Adipocyte (in vitro differentiated cells): Measurements from ENCODE around the gene AAGAB.
"Not testable (repeated sequence)": the region's sequence is repeated elsewhere in the genome, so short reads cannot be mapped to it uniquely, and the experiment has no call there.

ENCODE experiments used
- DNase-seq: peaks from one replicate; pipeline ENCODE4 v3.0.0-alpha.2; 2015; ENCODE audit warnings: low read depth
- H3K27me3 ChIP-seq: replicated peaks from 2 replicates; pipeline ENCODE4 v1.7.0; 2013; ENCODE audit warnings: mild to moderate bottlenecking, low read length, moderate library complexity; ENCODE audit not compliant: control insufficient read depth, insufficient read depth
- H3K36me3 ChIP-seq: 2 replicates; pipeline ENCODE4 v1.7.0; 2013; ENCODE audit warnings: low read length, mild to moderate bottlenecking, moderate library complexity; ENCODE audit not compliant: control insufficient read depth, insufficient read depth, severe bottlenecking
- H3K4me1 ChIP-seq: 2 replicates; pipeline ENCODE4 v1.7.0; 2013; ENCODE audit warnings: mild to moderate bottlenecking, low read length, moderate library complexity; ENCODE audit not compliant: control insufficient read depth, insufficient read depth
- H3K4me3 ChIP-seq: 2 replicates; pipeline ENCODE4 v1.7.0; 2013; ENCODE audit warnings: mild to moderate bottlenecking, low read length, moderate library complexity
- H3K9ac ChIP-seq: 2 replicates; pipeline ENCODE4 v1.7.0; 2013; ENCODE audit warnings: mild to moderate bottlenecking, low read length, moderate library complexity
- H3K9me3 ChIP-seq: 2 replicates; pipeline ENCODE4 v1.7.0; 2013; ENCODE audit warnings: mild to moderate bottlenecking, low read length, moderate library complexity; ENCODE audit not compliant: control insufficient read depth

AAGAB gene

DNA sequence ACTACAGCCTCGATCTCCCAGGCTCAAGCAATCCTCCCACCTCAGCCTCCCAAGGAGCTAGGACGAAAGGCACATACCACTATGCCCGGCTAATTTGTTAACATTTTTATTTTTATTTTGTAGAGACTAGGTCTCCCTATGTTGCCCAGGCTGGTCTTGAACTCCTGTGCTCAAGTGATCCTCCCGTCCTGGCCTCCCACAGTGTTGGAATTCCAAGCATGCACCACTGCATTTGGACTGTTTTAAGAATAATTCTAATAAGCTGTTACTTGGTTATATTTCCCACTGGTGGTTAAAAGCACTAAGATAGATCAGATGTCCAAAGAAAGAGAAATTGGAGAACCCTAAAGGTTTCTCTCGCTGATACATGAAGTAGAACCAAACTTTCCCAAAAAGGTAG is 3.1 kb downstream of the AAGAB start:
- Histone ChIP-seq H3K27me3 (no peaks in the 10 kb centered on the region), H3K4me1 (peaks cover 15% of the 10 kb centered on the region), H3K9ac (no peak overlapping the region), H3K4me3 (no peak overlapping the region), H3K9me3 (no peaks in the 10 kb centered on the region), H3K36me3 (no peaks in the 10 kb centered on the region)
- no peak for DNase-seq

DNA sequence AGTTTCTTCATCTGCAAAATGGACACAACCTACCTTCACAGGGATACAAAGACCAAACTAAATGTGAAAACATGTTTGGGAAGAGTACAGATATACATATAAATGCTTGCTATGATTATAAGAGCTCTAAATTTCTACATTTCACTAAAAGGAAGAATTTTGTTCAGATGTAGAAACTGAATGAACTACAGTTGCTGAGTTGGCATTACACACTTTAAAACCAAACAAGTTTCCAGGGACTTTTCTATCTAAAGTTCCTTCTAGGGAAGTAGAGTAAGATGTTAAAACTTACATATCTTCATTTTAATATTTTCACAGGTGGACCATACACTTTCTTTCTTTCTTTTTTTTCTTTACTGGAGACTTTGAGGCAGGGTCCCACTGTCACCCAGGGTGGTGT is 4.6 kb downstream of the AAGAB start:
- Histone ChIP-seq H3K4me1 (peaks cover 15% of the 10 kb centered on the region), H3K4me3 (no peak overlapping the region), H3K9me3 (peaks cover 5% of the 10 kb centered on the region), H3K27me3 (no peaks in the 10 kb centered on the region), H3K36me3 (peaks cover 10% of the 10 kb centered on the region), H3K9ac (no peak overlapping the region)
- no peak for DNase-seq

DNA sequence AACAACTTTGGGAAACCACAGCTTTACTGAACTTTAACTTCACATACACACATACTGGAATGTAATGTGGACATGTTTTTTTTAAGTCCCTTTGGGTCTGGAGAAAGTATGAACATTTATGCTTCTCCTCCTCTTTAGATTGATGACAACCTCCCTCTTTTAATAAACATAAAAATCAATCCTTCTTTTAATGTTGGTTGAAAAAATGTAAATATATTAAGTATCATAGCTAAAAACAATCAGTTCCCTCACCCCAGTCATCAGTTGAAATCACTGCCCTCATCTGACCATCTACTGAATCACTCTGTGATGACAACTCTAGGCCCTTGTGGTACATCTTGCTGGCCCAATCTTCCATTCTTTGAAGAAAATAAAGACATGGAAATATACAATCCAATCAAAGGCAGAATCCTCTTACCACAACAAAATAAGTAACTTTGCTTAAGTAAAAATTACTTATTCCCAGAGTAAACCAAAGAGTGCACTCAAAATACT is 6.4 kb downstream of the AAGAB start:
- no peak for DNase-seq
- H3K36me3 ChIP-seq = peaks cover 10% of the 10 kb centered on the region
- peaks cover 5% of the 10 kb centered on the region for H3K9me3 ChIP-seq
- H3K4me3 ChIP-seq = no peak overlapping the region
- peaks cover 15% of the 10 kb centered on the region for H3K4me1 ChIP-seq
- no peak overlapping the region for H3K9ac ChIP-seq
- no peaks in the 10 kb centered on the region for H3K27me3 ChIP-seq

DNA sequence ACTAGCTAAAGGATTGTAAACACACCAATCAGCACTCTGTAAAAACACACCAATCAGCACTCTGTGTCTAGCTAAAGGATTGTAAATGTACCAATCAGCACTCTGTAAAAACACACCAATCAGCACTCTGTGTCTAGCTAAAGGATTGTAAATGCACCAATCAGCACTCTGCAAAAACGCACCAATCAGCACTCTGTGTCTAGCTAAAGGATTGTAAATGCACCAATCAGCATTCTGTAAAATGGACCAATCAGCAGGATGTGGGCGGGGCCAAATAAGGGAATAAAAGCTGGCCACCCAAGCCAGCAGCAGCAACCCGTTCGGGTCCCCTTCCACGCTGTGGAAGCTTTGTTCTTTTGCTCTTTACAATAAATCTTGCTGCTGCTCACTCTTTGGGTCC is 7.9 kb downstream of the AAGAB start:
- peaks cover 21% of the 10 kb centered on the region for H3K4me1 ChIP-seq
- not testable (repeated sequence) for H3K4me3 ChIP-seq, H3K9me3 ChIP-seq, H3K27me3 ChIP-seq, DNase-seq, H3K9ac ChIP-seq
- H3K36me3 ChIP-seq = peaks cover 10% of the 10 kb centered on the region

DNA sequence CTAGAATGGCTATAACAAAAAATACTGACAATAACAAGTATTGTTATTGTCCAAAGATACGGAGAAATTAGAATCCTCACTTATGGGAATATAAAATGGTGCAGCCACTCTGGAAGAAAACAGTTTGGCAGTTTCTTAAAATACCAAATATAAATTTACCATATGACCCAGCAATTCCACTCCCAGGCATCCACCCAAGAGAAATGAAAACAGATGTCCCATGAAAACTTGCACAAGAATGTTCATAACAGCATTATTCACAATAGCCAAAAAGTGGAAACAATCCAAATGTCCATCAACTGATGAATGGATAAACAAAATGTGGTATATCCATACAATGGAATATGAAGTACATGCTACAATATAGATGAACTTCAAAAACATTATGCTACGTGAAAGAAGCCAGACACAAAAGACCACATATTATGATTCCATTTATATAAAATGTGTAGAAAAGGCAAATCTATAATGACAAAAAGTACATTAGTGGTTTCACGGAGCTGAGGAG is 9.4 kb downstream of the AAGAB start:
- H3K36me3 ChIP-seq = peaks cover 10% of the 10 kb centered on the region
- H3K4me3 ChIP-seq = no peak overlapping the region
- H3K9ac ChIP-seq = no peak overlapping the region
- peak; percentile 68 for DNase-seq
- H3K9me3 ChIP-seq = peaks cover 5% of the 10 kb centered on the region
- no peaks in the 10 kb centered on the region for H3K27me3 ChIP-seq
- peaks cover 23% of the 10 kb centered on the region for H3K4me1 ChIP-seq

DNA sequence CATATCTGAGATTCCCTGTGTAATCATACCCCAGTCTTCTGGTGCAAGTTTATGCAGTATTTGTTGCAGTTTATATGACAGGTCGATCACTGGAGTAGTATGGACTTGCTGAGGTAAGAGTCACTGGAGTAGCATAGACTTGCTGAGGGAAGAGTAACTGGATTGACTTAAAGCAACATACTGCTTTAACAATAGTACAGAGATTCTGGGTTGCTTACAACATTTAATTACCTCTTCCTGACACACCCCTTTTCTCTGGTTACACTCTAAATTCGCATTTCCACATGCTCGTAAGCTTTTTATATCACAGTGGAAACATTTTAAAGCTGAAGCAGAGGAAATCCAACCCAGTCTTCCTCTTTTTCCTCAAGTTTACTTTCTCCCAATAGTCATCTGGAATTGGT is 11.8 kb downstream of the AAGAB start:
- peaks cover 10% of the 10 kb centered on the region for H3K36me3 ChIP-seq
- peaks cover 5% of the 10 kb centered on the region for H3K9me3 ChIP-seq
- DNase-seq = peak; percentile 64
- H3K9ac ChIP-seq = no peak overlapping the region
- H3K27me3 ChIP-seq = no peaks in the 10 kb centered on the region
- H3K4me3 ChIP-seq = no peak overlapping the region
- H3K4me1 ChIP-seq = peaks cover 28% of the 10 kb centered on the region

DNA sequence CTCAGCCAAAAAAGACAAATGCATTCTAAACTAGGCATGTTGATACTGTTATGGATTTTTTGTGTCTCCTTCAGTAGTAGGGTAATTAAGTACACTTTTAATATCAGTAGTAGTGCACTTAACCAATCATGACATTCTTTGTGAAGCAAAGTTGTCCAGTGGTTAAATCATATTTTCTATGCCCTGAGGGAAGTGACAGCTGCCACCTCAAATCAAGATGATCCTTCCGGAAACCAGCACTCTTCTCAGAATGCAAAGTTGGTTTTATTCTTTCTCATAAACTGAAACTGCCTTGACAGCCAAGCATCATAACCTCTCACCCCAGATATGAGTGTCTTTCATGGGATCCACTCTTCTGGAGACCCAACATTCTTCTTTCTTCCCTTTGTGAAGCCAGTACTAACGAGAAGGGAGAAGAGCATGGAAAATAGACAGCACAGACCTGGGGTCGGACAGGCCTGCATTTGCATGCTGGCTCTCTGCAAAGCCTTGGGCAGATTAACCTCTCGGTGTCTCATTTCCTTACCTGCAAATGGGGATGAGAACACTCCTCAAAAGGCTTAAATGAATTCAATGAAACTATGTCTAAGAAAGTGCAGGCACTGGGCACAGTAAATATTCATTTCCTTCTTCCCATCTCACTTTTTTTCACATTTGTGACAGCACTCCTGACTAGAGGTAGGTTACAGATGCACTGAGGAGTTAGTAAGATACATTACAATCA is 13.2 kb downstream of the AAGAB start:
- Histone ChIP-seq H3K4me3 (no peak overlapping the region), H3K9me3 (peaks cover 5% of the 10 kb centered on the region), H3K4me1 (peaks cover 27% of the 10 kb centered on the region), H3K27me3 (no peaks in the 10 kb centered on the region), H3K9ac (no peak overlapping the region), H3K36me3 (peaks cover 10% of the 10 kb centered on the region)
- no peak for DNase-seq

DNA sequence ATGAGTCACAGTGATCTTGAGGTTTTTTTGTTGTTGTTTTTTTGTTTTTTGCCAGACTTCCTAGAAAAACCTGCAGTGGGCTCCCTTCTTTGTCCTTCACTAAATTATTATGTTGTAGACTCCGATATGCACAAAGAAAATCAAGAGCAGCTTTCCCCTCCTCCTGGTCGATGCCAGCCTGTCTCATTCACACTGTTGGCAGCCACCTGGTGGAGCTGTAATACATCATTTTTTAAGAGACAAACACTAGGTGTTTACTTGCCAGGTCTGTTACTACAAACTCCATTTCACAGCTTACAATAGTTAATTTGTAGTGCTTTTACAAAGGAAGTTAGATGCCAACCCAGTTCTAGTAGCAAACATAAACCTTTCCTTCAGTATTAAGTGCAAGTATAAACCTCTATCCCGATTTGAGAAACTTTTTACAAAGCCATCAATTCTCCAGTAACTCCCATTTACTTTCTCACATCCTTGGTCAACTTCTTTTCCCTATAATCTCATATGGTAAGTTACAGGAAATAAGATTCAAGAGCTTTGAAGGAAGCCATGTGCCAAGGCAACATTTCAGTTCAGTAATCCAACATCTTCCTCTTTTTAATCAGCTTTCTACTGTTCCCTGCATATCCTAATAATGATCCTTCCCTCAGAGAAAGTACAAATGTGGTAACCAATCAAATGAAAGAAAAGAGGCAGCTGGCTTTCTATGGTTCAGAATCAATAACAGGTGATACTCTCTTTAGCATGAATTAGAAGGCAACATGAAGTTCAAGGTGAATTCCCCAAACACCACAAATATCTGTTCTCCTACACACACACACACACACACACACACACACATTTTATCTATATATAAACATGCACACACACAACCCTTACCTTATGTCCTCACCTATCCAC is 14.0 kb downstream of the AAGAB start:
- H3K9ac ChIP-seq = no peak overlapping the region
- peaks cover 4% of the 10 kb centered on the region for H3K9me3 ChIP-seq
- no peaks in the 10 kb centered on the region for H3K27me3 ChIP-seq
- no peak overlapping the region for H3K4me3 ChIP-seq
- no peak for DNase-seq
- peaks cover 6% of the 10 kb centered on the region for H3K36me3 ChIP-seq
- H3K4me1 ChIP-seq = peaks cover 27% of the 10 kb centered on the region

DNA sequence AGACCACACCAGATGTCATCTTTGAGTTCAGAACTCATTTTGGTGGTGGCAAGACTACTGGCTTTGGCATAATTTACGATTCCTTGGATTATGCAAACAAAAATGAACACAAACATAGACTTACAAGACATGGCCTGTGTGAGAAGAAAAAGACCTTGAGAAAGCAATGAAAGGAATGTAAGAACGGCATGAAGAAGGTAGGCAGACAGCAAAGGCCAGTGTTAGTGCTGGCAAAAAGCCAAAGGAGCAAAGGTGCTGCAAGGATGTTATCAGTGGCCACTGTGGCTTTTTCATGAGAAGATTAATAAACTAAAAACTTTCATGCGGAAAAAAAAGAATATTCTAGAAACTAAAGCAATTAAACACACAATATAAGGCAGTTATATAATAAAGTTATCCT is 21.9 kb downstream of the AAGAB start:
- H3K27me3 ChIP-seq = no peaks in the 10 kb centered on the region
- no peak for DNase-seq
- H3K4me3 ChIP-seq = no peak overlapping the region
- H3K4me1 ChIP-seq = no peaks in the 10 kb centered on the region
- H3K9ac ChIP-seq = no peak overlapping the region
- peaks cover 56% of the 10 kb centered on the region for H3K36me3 ChIP-seq
- no peaks in the 10 kb centered on the region for H3K9me3 ChIP-seq

DNA sequence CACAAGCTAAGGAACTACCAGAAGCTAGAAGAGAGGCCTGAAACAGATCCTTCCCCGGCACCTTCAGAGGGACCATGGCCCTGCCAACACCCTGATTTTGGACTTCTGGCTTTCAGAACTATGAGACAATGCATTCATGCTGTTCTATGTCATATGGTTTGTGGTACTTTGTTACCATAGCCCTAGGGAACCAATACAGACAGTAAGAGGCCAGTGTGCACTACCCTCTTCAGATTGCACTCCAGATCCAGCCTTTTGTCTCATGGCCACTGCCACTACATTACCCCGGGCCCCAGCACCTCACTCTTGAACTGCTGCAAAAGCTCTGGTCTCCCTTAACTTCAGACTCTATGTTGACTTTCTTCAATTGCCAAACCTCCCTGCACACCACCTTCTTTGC is 24.0 kb downstream of the AAGAB start:
- peaks cover 58% of the 10 kb centered on the region for H3K36me3 ChIP-seq
- no peak overlapping the region for H3K9ac ChIP-seq
- H3K4me3 ChIP-seq = no peak overlapping the region
- no peak for DNase-seq
- H3K9me3 ChIP-seq = no peaks in the 10 kb centered on the region
- peaks cover 6% of the 10 kb centered on the region for H3K4me1 ChIP-seq
- no peaks in the 10 kb centered on the region for H3K27me3 ChIP-seq

DNA sequence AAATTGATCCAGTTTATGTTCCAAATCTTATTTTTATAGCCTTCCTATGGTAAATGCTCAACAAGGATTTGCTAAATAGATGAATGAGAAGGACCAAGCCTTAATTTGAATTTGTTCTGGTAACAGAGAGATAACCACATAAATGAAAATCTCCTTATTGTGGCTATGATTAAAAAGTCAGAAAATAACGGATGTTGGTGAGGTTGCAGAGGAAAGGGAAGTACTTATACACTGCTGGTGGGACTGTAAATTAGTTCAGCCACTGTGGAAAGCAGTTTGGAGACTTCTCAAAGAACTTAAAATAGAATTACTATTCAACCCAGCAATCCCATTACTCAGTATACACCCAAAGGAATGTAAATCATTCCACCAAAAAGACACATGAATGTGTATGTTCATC is 26.2 kb downstream of the AAGAB start:
- Histone ChIP-seq H3K27me3 (no peaks in the 10 kb centered on the region), H3K4me3 (no peak overlapping the region), H3K9ac (no peak overlapping the region), H3K9me3 (no peaks in the 10 kb centered on the region), H3K36me3 (peaks cover 46% of the 10 kb centered on the region), H3K4me1 (peaks cover 17% of the 10 kb centered on the region)
- no peak for DNase-seq
